ENCODE data around the gene HECTD3.

DNA sequence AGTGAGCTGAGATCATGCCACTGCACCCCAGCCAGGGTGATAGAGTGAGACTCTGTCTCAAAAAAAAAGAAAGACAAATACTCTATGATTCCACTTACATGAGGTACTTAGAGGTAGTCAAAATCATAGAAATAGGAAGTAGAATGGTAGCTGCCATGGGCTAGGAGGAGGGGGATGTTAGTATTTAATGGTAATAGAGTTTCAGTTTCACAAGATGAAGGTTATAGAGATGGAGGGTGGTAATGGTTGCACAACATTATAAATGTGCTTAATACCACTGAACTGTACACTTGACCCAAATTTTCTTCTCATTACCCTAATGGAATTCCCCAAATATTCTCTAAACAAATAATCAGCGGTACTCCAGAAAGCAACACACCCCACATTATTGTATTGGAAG lies 37.5 kb downstream of the HECTD3 start:
- TF ChIP-seq, protein P1, sequence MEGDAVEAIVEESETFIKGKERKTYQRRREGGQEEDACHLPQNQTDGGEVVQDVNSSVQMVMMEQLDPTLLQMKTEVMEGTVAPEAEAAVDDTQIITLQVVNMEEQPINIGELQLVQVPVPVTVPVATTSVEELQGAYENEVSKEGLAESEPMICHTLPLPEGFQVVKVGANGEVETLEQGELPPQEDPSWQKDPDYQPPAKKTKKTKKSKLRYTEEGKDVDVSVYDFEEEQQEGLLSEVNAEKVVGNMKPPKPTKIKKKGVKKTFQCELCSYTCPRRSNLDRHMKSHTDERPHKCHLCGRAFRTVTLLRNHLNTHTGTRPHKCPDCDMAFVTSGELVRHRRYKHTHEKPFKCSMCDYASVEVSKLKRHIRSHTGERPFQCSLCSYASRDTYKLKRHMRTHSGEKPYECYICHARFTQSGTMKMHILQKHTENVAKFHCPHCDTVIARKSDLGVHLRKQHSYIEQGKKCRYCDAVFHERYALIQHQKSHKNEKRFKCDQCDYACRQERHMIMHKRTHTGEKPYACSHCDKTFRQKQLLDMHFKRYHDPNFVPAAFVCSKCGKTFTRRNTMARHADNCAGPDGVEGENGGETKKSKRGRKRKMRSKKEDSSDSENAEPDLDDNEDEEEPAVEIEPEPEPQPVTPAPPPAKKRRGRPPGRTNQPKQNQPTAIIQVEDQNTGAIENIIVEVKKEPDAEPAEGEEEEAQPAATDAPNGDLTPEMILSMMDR (IDR thresholded peaks at IDR 0.05; ENCODE audit: low read depth, low read length): no peak
- TF ChIP-seq EZH2phosphoT487 (IDR thresholded peaks at IDR 0.05; ENCODE audit: low read depth): no peak
